Fibroblast of mammary gland (primary cell): Measurements from ENCODE around the gene BICDL1.
"Not testable (repeated sequence)": the region's sequence is repeated elsewhere in the genome, so short reads cannot be mapped to it uniquely, and the experiment has no call there.

Source experiments
- DNase-seq: peaks from one replicate; pipeline ENCODE4 v3.0.0-alpha.2; 2010; ENCODE audit warnings: low read depth
- H3K4me3 ChIP-seq: 2 replicates; pipeline ENCODE4 v1.5.1; 2011; ENCODE audit warnings: low read depth, mild to moderate bottlenecking, low read length, moderate library complexity; ENCODE audit not compliant: control insufficient read depth
- TF ChIP-seq, protein P1 (sequence below): conservative IDR thresholded peaks from 2 replicates; pipeline ENCODE4 v1.5.1; 2011; ENCODE audit warnings: low read depth, low read length, inconsistent platforms; ENCODE audit not compliant: control insufficient read depth, insufficient read depth

Gene BICDL1

DNA sequence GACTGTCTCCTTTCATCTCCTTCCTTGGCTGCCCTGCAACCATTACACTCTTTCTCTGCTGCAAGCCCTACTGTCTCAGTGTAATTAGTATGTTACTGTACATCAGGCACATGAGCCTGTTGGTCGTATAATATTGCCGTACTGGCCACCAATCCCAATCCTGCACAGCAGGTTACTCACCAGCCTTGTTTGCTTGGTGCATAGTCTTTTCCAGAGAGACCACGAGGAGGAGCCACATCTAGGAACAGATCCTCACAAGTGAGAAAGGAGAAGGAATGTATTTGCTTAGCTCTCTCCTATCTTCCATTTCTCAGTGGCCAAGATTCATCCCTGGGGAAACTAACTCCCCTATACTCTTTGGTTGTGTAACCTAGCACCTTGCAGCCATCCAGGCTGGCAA is 33.0 kb upstream of the BICDL1 start:
- DNase-seq: peak; percentile 6
- TF ChIP-seq, protein P1, sequence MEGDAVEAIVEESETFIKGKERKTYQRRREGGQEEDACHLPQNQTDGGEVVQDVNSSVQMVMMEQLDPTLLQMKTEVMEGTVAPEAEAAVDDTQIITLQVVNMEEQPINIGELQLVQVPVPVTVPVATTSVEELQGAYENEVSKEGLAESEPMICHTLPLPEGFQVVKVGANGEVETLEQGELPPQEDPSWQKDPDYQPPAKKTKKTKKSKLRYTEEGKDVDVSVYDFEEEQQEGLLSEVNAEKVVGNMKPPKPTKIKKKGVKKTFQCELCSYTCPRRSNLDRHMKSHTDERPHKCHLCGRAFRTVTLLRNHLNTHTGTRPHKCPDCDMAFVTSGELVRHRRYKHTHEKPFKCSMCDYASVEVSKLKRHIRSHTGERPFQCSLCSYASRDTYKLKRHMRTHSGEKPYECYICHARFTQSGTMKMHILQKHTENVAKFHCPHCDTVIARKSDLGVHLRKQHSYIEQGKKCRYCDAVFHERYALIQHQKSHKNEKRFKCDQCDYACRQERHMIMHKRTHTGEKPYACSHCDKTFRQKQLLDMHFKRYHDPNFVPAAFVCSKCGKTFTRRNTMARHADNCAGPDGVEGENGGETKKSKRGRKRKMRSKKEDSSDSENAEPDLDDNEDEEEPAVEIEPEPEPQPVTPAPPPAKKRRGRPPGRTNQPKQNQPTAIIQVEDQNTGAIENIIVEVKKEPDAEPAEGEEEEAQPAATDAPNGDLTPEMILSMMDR: no peak
- H3K4me3 ChIP-seq: no peak overlapping the region

DNA sequence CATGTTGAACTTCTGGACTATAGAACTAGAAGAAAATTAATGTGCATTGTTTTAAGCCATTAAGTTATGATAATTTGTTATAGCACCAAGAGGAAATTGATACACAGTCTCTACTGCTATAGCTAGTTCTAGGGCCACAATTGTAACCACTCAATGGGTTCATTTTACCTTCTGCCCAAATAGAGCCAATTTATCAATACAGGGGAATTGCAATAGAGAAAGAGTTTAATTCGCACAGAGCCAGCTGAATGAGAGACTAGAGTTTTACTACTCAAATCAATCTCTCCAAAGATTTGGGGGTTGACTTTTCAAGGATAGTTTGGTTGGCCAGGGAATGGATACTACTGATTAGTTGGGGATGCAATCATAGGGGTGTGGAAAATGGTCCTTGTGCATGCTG is 31.9 kb upstream of the BICDL1 start:
- DNase-seq: no peak
- TF ChIP-seq, protein P1: no peak
- H3K4me3 ChIP-seq: no peak overlapping the region

DNA sequence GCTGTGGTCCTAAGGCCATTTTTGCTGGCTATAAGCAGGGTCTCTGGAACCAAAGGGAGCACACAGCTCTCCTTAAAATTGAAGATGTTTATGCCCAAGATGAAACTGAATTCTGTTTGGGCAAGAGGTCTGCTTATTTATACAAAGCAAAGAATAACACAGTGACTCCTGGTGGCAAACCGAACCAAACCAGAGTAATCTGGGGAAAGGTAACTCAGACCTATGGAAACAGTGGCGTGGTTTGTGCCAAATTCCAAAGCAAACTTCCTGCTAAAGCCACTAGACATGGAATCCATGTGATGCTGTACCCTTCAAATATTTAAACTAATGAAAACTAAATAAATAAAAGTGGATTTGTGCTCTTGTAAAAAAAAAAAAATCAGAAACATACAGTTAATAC is 29.6 kb upstream of the BICDL1 start:
- no peak for DNase-seq
- TF ChIP-seq, protein P1: no peak

DNA sequence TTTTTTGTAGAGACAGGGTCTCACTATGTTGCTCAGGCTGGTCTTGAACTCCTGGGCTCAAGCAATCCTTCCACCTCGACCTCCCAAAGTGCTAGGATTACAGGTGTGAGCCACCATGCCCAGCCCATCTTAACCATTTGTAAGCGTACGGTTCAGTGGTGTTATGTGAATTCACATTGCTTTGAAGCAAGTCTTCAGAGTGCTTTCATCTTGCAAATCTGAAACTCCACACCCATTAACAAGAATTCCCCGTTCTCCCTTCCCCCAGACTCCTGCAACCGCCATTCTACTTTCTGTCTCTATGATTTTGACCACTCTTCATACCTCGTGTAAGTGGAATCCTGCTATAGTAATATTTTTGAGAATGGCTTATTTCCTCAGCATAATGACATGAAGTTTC is 24.9 kb upstream of the BICDL1 start:
- H3K4me3 ChIP-seq: no peak overlapping the region
- TF ChIP-seq, protein P1: no peak

More for the DNA sequence above, 29.6 kb upstream of the BICDL1 start:
- no peak overlapping the region for H3K4me3 ChIP-seq

DNA sequence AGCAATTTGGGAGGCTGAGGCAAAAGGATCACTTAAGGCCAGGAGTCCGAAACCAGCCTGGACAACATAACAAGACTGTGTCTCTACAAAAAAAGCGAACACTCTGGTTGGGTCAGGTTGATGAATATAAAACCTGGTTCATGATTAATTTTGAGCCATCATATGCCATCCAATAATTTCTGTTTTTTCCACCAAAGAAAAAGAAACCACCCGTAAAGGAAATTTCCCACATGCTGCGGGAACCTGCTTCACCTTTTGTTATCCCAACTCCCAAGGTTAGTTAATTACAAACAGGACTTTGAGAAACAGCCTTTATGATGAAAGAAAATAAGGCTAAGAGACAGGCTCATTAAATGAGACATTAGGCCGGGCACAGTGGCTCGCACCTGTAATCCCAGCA is 24.1 kb upstream of the BICDL1 start:
- no peak for DNase-seq
- no peak overlapping the region for H3K4me3 ChIP-seq
- TF ChIP-seq, protein P1: no peak

More for the DNA sequence above, 24.9 kb upstream of the BICDL1 start:
- no peak for DNase-seq

DNA sequence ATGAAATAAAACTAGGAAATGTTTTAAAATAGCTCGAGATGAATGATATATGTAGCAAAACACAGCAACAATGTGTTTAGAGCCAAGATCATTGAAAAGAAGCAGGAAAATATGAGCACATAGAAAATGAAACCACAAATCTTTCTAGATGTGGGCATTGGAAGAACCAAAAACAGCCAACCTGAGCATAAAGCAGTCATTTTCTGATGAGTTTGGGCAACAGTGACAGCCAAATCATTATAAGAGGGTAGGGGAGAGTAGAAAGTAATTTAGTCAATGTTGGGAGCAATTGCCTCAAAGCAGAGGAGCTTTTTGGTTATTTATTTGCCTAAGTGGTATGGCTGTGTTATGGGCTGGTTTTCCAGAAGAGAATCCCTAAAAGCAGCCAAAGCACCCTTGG is 8.8 kb upstream of the BICDL1 start:
- DNase-seq: no peak
- TF ChIP-seq, protein P1: no peak
- H3K4me3 ChIP-seq: no peak overlapping the region

DNA sequence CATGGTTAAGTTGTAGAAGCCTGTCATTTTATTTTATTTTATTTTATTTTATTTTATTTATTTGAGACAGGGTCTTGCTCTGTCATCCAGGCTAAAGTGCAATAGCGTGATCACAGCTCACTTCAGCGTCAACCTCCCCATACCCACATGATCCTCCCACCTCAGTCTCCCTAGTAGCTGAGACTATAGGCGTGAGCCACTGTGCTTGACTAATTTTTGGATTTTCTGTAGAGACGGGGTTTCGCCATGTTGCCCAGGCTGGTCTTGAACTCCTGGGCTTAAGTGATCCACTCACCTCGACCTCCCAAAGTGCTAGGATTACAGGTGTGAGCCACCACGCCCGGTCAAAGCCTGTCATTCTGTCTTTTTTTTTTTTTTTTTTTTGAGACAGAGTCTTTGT is 8.3 kb upstream of the BICDL1 start:
- DNase-seq, H3K4me3 ChIP-seq: not testable (repeated sequence)
